Brain microvascular endothelial cell (primary cell): ENCODE data around the gene GCSAM.

Experiments used
- DNase-seq: peaks from one replicate; pipeline ENCODE4 v3.0.0-alpha.2; 2020
- H3K27ac ChIP-seq: fragments of 250-450 bp; sonication (Bioruptor Pico); 2 replicates; pipeline ENCODE4 v1.5.1; 2020; ENCODE audit warnings: mild to moderate bottlenecking, moderate library complexity
- H3K27me3 ChIP-seq: fragments of 250-450 bp; sonication (Bioruptor Pico); replicated peaks from 2 replicates; pipeline ENCODE4 v1.5.1; 2020; ENCODE audit warnings: mild to moderate bottlenecking
- H3K36me3 ChIP-seq: fragments of 250-450 bp; sonication (Bioruptor Pico); replicated peaks from 2 replicates; pipeline ENCODE4 v1.5.1; 2020; ENCODE audit warnings: mild to moderate bottlenecking
- H3K4me3 ChIP-seq: 2 replicates; pipeline ENCODE4 v1.5.1; 2011; ENCODE audit warnings: low read depth, mild to moderate bottlenecking, control low read depth, low read length, moderate library complexity
- in situ Hi-C: cut with HindIII; loops from 2 replicates; pipeline ENCODE4 v1.10.0; 2017; ENCODE audit warnings: low sequenced_read_pairs, low pct_ligation_motif_present
- TF ChIP-seq, protein P1 (sequence below): IDR thresholded peaks from 2 replicates; pipeline ENCODE4 v1.5.1; 2011; ENCODE audit warnings: low read depth, mild to moderate bottlenecking, moderate library complexity, low read length, control low read depth, inconsistent platforms; ENCODE audit errors: missing control alignments

Gene GCSAM

DNA sequence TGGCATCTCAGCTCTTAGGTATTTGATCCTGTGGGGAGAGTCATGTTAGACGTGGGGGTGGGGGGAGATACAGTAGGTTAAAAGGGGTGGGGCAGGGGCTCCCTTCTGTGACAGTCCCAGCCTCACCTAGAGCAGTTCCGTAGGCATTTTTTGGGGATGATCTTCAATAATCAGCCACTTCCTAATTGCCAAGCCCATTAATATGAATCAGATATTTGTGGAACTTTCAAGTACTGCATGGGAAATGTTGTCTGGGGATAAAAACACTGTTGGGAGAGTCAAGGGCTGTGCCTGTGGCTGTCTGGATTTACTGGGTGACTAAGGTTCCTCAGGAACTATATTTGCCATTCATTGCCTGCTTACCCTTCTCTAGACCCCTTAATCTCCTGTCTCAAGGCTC, 37.3 kb downstream of the GCSAM start:
- TF ChIP-seq, protein P1, sequence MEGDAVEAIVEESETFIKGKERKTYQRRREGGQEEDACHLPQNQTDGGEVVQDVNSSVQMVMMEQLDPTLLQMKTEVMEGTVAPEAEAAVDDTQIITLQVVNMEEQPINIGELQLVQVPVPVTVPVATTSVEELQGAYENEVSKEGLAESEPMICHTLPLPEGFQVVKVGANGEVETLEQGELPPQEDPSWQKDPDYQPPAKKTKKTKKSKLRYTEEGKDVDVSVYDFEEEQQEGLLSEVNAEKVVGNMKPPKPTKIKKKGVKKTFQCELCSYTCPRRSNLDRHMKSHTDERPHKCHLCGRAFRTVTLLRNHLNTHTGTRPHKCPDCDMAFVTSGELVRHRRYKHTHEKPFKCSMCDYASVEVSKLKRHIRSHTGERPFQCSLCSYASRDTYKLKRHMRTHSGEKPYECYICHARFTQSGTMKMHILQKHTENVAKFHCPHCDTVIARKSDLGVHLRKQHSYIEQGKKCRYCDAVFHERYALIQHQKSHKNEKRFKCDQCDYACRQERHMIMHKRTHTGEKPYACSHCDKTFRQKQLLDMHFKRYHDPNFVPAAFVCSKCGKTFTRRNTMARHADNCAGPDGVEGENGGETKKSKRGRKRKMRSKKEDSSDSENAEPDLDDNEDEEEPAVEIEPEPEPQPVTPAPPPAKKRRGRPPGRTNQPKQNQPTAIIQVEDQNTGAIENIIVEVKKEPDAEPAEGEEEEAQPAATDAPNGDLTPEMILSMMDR, result no peak
- Histone ChIP-seq H3K36me3 (peaks cover 2% of the 10 kb centered on the region), H3K27ac (no peak overlapping the region), H3K4me3 (no peak overlapping the region), H3K27me3 (no peaks in the 10 kb centered on the region)
- no peak for DNase-seq
- in situ Hi-C loops, result no loop called here

DNA sequence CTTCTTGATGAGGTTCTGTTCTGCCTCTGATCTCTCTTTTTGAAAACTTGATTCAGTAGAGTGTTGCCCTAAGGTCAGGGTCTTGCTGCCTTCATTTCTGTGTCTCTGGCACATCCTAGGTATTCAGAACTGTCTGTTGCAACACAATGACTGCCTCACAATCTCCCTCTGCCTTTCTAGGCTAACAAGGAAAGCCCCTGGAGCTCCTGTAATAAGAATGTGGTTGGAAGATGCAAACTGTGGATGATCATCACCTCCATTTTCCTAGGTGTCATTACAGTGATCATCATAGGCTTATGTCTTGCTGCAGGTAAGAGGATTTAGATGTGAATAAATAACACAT, 39.9 kb downstream of the GCSAM start:
- TF ChIP-seq, protein P1, result no peak
- Histone ChIP-seq H3K27ac (peak overlapping the region; percentile 4), H3K4me3 (no peak overlapping the region), H3K27me3 (no peaks in the 10 kb centered on the region), H3K36me3 (peaks cover 2% of the 10 kb centered on the region)
- in situ Hi-C loops, result no loop called here
- no peak for DNase-seq

DNA sequence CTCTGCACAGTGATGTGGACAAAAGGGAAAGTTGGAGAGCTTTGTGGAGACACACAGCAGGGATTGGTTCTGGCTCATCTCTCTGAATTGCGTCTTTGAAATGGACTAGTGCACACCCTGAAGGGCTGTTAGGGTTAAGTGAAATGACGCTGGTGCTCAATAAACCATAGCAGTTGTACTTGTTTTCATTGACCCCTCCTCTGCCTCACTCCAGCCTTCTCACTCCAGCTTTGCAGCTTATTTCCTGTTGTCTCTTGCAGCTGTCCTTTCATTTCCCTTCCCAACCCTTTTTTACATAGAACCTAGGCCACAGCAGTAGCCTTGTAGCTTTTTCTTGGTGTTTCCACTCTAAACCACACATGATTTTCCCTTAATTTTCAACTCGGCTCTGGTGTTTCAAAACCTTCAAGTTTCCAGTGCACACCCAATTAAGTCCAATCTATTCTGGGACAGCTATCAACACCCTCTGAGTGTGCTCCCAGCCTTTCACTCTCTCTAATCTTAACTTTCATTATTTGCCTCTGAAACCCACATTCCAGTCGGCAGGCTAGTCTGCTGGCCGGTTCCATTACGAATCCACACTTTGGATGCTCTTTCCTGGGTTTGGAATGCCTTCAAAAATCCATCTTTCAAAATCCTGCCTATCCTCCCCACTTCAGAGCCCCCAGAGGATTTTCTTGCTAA, 40.4 kb downstream of the GCSAM start:
- Histone ChIP-seq H3K27ac (peak overlapping the region; percentile 4), H3K27me3 (no peaks in the 10 kb centered on the region), H3K36me3 (peaks cover 2% of the 10 kb centered on the region), H3K4me3 (no peak overlapping the region)
- DNase-seq, result peak; percentile 33
- in situ Hi-C loops, result no loop called here
- TF ChIP-seq, protein P1, result no peak

DNA sequence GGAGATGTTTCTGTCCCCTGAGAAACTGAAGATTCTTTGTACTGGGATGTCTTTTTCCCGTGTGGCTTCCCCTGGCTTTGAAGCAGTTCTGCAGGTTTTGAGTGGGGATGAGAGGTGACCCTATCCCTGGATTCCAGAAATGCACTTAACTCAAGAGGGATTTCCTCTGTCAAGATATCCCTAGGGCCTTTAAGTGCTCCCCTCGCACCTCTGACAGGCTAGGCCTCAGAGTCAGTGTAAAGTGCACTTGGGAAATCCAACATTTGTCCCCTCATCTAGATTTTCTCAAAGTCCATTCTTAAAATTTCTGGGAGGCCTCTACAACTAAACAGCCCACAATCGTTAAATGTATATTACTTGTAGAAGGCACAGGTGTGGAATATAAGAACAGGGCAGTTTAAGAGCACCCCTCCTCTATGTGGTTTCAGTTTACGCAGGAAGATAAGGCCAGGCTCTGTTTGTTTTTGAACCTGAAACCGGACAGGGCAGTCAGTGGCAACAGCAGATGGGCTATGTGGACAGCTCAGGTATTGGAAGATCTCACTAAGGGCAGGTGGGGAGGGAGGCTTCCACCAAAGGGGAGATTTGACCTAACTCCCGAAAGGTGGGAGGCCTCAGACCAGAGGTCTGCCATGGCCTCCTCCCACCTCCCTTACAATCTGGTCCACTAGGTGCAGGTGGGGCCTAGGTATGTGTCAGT, 42.0 kb downstream of the GCSAM start:
- Histone ChIP-seq H3K36me3 (peaks cover 2% of the 10 kb centered on the region), H3K27ac (no peak overlapping the region), H3K4me3 (no peak overlapping the region), H3K27me3 (no peaks in the 10 kb centered on the region)
- in situ Hi-C loops, result no loop called here
- TF ChIP-seq, protein P1, result no peak
- no peak for DNase-seq

DNA sequence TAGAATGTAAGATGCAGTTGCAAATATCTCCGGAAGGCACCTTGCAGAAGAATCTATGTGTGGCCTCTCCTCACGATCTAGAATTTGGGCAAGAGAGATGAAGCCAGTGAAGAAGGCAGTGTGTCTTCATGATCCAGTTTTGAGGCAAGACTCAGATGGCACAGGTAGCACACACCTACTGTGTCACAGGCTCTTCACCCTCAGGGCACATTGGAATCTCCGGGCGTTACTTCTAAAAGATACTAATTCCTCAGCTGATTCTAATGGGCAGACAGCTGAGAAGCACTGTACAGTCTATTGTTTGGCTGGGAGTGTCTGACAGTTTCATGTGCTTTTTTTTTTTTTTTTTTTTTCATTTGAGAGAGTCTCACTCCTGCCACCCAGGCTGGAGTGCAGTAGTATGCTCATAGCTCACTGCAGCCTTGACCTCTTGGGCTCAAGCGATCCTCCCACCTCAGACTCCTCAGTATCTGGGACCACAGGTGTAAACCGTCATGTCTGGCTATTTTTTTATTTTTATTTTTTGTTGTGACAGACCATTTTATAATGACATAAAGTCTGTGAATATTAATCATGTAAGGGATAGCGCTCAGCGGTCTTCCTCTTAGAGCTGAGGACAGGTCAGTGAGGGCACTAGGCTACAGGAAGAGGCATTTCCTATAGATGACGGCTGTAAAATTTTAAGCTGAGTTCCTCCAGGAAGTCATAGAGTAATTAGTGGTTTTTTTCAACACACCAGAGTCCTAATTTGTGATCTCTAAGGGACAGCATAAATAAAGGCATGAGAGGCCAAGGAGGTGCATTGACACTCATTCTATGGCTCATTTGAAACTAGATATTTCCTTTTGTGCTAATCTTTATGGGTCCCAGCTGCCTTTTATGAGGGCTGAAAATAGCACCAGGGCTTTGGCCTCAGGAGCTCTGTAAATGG, 42.8 kb downstream of the GCSAM start:
- in situ Hi-C loops, result no loop called here
- Histone ChIP-seq H3K36me3 (peaks cover 2% of the 10 kb centered on the region), H3K27me3 (no peaks in the 10 kb centered on the region), H3K4me3 (no peak overlapping the region), H3K27ac (no peak overlapping the region)
- DNase-seq, result no peak
- TF ChIP-seq, protein P1, result no peak
